Stimulated activated naive CD4-positive, alpha-beta T cell (primary cell): ENCODE measurements around the gene LDLRAD4.

Experiments
- DNase-seq, 6 experiments: peaks; one replicate each; lab custom pipeline; 2025; lab: John Stamatoyannopoulos, UW

LDLRAD4 gene

DNA sequence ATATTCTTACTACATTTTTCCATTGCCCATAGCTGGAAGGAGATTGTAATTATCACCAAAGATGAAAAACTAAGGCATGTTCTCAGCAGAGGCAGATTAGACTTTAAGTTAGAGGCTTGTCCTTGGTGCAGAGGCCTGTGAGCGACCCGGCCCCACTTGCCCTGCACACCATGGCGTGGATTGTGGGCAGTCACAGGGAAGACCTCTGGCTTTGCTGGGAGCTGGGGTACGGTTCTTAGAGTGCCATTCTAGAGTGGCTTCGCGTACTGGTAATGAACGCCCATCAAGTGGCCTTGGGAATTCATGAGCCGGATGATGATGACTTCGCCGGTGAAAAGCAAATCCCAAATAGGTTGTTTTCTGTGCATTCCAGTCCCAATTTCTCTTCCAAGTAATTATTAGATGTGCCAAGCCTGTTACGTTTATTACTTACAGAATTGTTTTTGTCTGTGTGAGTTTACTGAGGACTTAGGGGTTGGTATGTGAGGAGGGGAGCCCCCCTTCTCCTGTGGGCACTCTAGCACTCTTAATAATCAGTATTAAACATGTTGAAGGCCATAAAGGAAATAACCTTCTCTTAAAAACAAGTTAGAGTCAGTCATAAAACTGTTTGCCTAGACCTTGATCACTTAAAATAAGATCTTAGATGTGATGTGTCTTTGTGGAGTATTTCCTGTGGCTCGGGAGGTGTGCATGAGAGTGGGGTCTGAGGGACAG, 90.6 kb downstream of the LDLRAD4 start:
- DNase-seq, result no peak

DNA sequence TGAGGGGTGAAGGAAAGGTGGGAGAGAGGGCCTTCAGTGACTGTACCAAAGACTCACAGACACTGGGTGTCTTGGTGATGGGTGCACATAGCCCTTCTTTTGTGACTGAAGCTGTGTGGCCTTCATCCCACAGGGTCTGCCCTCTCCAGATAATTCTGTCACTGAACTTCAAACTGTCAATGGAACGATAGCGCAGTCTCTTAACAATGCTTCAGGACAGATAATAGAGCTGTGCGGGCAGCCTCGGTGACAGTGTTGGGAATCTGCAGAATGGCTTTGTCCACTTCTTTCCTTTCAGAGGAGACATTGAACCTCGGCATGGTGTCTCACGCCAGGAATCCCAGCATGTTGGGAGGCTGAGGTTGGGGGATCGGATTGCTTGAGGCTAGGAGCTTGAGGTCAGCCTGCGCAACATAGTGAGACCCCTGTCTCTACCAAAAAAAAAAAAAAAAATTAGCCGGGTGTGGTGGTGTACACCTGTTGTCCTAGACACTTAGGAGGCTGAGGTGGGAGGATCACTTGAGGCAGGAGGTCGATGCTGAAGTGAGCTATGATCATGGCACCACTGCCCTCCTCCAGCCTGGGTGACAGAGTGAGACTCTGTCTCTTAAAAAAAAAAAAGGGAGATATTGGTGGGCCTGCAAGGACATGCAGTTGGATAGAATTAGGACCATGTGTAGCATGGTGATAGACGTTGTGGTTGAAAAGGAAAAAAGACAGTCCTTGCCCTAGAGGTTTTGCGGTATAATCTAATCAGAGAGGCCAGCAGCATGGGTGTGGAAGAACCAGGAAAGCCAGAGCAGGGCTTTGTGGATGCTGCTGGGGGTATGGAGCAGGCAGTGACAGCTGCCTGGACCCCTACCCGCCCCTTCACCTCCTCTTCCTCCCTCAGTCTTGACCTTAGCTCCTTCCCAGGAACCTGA, 91.4 kb downstream of the LDLRAD4 start:
- no peak for DNase-seq

DNA sequence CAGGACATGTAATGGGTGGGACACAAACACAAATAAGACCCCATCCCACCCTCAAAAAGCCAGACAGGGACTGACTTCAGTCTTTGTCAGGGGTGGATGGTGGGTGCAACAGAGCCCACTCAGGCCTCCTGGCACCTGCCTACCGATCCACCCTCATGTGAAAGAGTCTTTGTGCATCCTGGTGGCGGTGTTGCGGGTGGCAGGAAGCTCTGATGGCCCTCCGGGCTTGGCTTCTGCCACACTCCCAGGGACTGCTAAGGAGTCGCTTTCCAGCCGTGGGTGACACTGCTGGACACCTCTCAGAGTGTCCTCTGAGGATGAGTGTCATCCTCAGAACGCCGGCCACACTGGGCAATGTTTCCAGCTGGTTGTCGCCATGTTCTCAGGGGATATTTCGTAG, 92.6 kb downstream of the LDLRAD4 start:
- DNase-seq, result no peak

DNA sequence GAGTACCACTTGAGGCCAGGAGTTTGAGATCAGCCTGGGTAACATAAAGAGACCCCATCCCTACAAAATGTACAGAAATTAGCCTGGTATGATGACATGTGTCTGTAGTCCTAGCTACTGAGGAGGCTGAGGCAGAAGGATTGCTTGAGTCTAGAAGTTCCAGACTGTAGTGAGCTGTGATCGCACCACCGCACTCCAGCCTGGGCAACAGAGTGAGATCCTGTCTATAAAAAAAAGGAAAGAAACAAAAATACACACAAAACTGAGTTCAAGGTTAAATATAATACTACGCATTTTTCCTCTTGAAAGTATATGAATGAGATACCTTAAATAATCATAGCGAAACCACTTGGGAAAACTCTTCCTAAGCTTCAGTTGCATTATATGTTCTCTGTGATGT, 94.0 kb downstream of the LDLRAD4 start:
- no peak for DNase-seq

DNA sequence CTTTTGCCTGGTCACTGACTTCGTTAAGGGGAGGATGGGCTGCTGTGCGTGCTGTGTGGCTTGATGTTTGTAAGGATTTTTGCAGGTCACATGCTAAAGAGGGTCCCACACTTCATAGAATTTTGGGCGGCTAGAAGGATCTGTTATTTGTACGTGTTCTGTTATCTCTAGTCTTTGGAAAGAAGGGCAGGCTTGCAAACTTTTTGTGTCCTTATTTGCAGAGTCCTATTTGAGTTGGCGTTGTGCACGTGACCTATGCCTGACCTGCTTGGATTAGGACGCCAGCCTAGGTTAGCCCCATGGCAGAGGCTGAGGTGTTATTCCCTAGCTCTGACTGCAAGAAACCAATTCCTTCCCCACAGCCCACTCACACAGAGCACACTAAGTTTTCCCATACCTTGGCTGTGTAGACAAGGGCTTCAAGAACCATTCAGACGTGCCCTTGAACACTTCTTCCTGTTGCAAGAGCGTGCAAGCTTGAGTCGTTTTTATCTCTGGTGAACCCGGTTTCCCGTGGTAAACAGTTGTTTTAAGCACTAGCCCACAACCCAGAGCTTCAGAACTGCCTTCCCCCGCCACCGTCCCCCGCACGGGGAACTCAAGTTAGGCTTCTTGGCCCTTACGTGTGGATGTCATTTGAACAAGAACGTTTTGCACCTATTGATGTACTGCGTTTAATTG, 94.6 kb downstream of the LDLRAD4 start:
- DNase-seq, result peak; percentile 10 to 70 (median 40)

DNA sequence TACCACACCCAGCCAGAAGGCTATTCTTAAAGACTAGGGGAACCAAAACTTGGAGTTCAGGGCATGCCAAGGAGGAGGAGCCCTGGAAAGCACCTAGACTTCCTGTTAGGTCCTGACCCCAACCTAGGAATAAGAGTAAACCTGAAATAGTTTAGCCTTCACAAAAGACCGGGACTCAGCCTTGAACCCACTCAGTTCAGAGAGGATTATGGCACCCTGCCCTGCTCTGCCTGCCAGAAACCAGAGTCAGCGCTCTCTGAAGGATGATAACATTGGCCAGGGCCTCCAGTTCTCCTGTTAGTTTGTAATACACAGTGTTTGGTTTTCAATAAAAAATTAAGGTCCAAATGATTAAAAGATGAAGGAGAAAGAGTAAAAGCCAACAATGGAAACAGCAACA, 96.4 kb downstream of the LDLRAD4 start:
- DNase-seq, result no peak

DNA sequence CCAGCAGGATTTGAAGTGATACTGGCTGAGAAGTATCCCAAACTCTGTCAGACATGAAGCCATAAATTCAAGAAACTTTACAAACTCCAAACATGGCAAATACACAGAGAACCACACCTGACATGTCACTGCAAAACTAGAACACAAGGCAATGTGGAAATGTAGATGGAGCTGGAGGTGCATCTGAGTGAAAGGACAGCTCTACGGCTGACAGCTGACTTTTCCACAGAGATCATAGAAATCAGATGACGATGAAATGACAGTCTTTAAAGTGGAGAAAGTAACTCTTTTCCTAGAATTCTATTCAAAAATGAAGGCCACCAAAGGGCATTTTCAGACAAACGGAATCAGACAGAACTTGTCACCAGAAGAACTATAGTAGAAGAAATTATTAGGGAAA, 97.5 kb downstream of the LDLRAD4 start:
- no peak for DNase-seq

DNA sequence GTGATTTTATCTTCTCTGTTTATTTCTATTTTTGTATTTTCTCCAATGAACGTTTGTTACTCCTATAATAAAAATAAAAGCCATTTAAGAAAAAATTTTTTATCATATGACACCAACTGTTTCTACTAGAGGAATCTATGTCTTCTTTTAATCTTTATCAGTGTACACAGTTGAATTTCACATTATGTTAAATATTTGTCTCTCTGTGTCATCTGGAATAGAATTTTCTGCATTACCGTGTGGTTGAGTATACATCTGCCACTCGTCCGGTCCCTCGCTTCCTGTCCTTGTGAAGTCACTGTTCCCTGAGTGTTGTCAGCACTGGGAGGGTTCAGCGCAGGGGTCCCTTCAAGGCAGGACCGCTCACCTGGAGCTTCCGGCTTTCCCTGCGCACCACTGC, 99.2 kb downstream of the LDLRAD4 start:
- DNase-seq, result no peak

DNA sequence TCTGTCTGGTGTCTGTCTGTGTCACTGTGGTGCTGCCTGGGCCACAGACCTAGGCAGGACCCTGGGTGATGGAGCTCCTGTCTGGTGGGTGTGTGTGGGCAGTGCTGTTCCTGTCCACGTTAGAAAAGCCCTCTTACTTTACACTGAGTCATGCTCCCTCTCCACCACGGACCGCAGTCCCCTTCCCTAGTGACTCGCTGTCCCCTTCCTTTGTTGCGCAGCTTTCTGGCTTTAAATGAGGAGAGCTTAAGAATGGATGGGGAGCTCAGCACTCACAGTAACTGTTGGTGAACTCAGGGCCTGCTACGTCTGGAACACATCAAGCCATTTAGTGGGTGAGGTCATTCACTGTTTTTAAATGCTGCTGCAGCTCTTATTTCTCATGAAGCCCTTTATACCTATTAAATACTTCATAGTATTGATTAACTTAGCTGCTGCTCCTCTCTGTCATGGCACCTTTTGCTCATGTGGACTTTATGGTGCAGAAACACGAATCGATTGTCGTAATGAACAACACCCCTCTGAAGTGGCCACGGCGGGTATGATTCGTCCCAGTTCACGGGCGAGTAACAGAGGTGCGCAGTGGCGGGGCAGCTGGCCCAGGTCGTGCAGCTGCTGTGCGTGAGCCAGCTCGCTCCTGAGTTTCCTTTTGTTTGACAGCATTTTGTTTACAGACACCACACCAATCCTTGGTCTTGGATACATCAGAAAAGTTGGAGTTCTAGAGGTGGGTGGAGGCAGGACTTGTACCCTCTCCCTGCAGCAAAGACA, 100.4 kb downstream of the LDLRAD4 start:
- no peak for DNase-seq

DNA sequence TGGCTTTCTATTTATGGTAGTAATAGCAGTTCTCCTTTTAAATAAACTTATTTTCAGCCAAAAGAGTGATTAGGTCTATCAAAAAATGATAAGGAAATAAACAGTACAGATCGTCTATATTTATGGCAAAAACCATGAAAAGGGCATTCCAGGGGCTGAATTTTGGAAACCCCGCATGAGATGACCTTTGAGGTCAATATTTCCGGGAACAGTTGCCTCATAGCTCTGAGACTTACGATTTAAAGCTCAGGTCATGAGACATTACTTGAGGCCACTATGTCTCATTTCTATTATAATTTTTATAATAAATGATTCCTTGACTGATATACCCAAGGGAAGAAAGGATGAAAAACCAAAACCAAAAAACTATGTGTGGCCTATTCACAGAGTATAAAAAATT, 101.1 kb downstream of the LDLRAD4 start:
- DNase-seq, result no peak

DNA sequence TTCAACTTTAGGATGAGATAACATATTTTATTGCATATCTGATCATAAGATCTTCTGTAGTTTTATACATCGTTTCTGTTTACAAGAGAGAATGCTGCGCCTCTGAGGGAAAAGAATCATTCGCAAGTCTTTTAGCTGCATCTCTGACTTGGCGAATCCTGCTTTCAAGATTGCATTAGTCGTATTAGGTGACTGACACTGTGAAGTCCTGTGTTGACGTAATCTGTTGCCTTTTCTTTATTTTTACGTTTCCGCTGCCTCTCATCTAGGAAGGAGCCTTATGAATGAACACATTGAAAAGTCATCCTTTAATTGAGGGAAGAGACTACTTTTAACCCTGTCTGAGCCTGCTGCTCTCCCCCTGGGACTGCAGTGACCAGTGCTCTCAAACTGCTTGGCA, 101.5 kb downstream of the LDLRAD4 start:
- no peak for DNase-seq

DNA sequence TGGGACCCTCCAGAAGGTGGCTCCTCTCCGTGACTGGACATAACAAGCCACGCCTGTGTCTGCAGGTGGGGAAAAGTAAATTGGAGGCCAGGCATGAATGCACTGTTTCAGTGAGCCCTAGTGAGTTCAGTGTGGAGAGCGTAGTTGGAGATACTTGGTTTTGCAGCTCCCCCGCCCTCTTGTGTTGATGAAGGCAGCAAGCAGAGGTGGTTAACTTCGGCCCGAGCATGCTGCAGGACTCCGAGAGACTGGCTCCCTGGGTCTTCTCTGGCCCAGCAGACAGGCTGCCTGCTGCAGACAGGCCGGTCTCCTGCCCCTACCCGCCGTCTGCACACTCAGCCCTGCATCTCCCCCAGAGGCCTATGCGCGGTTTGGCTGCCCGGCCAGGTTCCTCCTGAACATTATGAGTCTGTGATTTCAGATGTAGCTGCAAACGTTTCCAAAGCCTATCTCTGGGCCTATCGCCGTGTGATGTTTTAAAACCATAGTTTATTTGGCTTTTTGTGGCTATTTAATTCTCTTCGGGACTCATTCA, 102.4 kb downstream of the LDLRAD4 start:
- no peak for DNase-seq

DNA sequence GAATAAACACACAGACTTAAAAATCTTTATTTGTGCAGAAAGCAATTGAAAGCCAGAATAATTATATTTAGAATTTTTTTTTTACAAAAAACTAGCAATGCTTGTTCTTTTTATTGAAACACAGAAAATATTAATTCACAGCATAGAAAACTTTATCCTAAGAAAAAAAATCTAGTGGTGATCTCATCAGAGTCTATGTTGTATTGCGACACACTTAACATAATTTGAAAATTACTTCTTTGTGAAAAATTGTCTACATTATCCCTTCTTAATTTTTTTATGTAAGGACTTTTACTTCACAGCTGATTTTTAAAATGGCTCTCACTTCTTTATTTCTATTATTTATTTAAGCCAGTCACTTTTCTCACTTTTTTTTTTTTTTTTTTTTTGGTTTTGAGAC, 103.4 kb downstream of the LDLRAD4 start:
- no peak for DNase-seq

DNA sequence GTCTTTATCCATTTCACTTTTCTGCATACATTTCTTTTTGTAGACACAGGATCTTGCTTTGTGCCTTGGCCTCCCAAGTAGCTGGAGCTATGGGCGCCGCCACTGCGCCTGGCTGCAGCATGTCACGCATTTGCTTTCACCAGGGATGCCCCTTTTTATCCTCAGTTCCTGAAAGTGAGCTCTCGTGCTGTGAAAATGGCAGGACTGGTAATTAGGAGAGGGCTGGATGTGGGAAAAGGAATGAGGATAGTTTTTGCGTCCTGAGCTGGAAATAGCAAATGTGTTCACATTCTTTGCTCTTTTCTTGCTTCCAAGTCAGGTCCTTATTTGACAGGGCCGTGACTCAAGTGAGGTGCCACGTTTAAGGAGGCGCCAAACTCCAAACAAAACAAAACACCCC, 104.6 kb downstream of the LDLRAD4 start:
- no peak for DNase-seq

DNA sequence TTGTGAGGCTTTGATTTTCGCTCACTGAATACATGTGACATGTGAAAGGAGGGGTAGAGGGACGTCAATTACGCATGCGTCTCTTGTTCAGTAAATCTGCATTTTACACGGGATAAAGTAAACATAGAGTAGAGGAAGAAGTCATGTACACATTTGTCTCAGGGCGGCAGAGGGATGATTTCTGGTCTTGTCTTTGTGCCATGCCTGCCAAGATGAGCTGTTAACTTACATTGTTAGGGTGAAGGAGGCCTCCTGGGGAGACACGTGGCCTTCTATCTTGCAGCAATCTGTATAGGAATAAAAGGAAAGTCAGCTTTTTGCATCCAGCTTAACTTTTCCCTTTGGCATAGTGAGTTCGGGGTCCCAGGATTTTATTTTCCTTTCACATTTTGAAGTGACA, 106.3 kb downstream of the LDLRAD4 start:
- DNase-seq, result no peak

DNA sequence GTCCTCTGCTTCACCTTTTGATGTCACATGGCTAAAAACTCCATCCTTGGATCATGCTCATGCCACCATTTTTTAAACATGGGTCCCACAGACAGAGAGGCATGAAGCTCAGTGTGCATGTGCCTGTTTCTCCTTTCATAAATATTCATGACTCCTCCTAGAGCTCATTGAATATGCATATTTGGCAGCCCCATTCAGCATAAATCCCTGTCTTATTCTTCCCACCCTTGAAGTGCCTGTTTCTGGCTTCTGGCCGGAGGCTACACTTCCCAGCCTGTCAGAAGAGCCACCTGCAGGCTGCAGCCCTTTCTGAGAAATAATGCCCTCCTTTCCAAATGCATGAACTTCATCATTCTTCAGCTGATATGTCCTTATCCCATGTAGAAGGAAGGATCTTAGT, 109.7 kb downstream of the LDLRAD4 start:
- no peak for DNase-seq

DNA sequence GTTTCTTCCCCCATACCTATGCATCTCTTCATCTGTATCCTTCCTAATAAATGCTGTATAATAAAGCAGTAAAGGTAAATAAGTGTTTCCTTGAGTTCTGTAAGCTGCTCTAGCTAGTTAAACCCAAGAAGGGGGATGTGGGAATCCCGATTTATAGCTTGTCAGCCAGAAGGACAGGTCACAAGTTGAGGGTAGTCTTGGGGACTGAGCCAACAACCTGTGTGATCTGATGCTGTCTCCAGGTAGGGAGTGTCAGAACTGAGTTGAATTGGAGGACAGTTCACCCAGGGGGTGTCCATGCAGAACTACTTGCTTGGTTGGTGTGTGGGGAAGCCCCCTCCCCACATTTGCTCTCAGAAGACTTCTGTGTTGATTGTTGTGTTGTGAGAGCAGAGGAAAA, 112.4 kb downstream of the LDLRAD4 start:
- no peak for DNase-seq

DNA sequence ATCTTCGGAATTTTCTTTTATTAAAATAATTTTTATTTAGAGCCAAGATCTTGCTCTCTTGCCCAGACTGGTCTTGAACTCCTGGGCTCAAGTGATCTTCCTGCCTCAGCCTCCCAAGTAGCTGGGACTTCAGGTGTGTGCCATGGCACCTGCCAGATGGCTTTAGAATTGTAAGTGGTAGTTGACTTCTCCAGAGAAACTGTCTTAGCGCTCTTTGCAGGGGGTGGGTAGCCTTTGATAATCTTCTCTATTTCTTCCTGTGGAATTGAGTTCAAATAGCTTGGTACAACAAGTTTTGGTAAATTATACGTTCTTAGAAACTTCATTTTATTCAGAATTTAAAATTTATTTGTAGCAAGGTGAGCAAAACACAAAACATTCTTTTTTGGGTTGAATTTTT, 113.3 kb downstream of the LDLRAD4 start:
- DNase-seq, result no peak

DNA sequence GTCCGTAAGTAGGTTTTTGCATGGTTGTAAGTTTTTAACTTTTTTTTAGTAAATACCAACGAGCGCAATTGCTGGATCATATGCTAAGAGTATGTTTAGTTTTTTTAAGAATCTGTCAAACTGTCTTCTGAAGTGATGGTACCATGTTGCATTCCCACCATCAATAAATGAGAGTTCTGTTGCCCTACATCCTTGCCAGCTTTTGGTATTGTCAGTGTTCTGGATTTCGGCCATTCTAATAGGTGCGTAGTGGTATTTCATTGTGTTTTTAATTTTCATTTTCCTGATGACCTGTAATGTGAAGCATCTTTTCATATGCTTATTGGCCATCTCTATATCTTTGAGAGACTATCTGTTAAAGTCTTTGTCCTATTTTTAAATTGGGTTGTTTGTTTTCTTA, 114.3 kb downstream of the LDLRAD4 start:
- DNase-seq, result no peak

DNA sequence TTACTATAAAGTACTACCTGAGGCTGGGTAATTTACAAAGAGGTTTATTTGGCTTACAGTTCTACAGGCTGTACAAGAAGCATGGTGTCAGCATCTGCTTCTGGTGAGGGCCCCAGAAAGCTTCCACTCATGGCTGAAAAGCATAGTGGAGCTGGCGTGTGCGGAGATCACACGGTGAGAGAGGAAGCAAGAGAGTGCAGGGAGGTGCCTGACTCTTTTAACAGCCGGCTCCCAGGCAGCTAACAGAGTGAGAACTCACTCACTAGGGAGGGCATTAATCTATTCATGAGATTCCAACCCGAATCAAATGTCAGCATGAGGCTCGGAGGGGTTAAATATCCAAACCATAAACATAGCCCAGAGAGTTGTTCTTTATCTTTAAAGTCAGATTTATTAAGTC, 117.3 kb downstream of the LDLRAD4 start:
- DNase-seq, result no peak

DNA sequence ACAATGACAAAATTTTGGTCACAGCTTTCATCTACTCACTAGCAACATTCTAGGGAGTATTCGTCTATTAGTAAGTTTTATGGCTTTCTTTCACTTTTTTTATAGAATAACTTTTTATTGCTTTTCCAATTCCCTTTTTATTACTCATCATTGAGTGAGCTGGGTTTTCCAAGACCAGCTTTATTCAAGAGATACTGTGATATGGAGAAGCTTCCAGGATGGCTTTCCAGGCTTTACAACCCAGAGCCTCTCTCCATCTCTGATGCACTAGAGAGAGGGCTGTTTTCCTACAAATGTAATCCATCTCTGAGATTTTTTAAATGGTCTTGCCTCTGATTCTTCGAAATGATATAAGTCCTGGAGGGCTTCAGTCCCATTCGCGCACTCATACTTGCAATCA, 118.3 kb downstream of the LDLRAD4 start:
- no peak for DNase-seq

DNA sequence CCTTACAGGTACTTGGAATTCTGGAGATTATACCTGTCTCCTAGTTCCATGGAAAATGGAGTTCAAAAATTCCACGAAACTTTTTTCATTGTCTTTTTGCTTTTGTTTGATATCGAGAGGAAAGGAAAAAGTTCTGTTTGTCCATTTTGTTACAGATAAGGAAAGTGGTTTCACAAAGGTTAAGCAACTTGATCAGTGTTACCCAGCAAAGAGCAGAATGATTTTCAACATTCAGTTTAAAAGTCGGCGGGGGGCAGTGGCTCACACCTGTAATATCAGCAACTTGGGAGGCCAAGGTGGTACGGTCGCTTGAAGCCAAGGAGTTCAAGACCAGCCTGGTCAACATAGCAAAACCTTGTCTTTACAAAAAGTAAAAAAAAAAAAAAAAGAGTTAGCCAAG, 118.8 kb downstream of the LDLRAD4 start:
- DNase-seq, result no peak
